BLaER1 treated with 17β-estradiol and CSF1 and Interleukin-3, amounts not matched to agents 10 nM and 100 nM (cell line): ENCODE measurements around the gene RNF20.
"Not testable (repeated sequence)": the region's sequence is repeated elsewhere in the genome, so short reads cannot be mapped to it uniquely, and the experiment has no call there.

Source experiments
- H3K27ac ChIP-seq, 11 experiments: shearing (Covaris generic); formaldehyde crosslinking; 2 replicates each; pipeline ENCODE4 v1.8.1; 2022
- H3K27me3 ChIP-seq, 11 experiments: shearing (Covaris generic); formaldehyde crosslinking; 2 replicates each; pipeline ENCODE4 v1.8.1; 2022
- H3K36me3 ChIP-seq, 11 experiments: shearing (Covaris generic); formaldehyde crosslinking; 2 replicates each; pipeline ENCODE4 v1.8.1; 2022
- H3K4me1 ChIP-seq, 10 experiments: shearing (Covaris generic); formaldehyde crosslinking; 2 replicates each; pipeline ENCODE4 v1.8.1; 2022
- H3K4me2 ChIP-seq, 11 experiments: shearing (Covaris generic); formaldehyde crosslinking; 2 replicates each; pipeline ENCODE4 v1.8.1; 2022
- H3K4me3 ChIP-seq, 10 experiments: shearing (Covaris generic); formaldehyde crosslinking; 2 replicates each; pipeline ENCODE4 v1.8.1; 2022
- H3K9ac ChIP-seq, 11 experiments: shearing (Covaris generic); formaldehyde crosslinking; 2 replicates each; pipeline ENCODE4 v1.8.1; 2022
- H3K9me3 ChIP-seq, 11 experiments: shearing (Covaris generic); formaldehyde crosslinking; replicated peaks in 1 of 11; 2 replicates each; pipeline ENCODE4 v1.8.1; 2022
- H4K20me1 ChIP-seq, 11 experiments: shearing (Covaris generic); formaldehyde crosslinking; 2 replicates each; pipeline ENCODE4 v1.8.1; 2022
- Cebpa-rat ChIP-seq, 11 experiments: shearing (Covaris generic); IDR thresholded peaks; 2 replicates each; pipeline ENCODE4 v1.8.1; 2022

The RNF20 gene

GRCh38 chr9:101579711-101580545 lies 46.3 kb downstream of the RNF20 start:
- peaks cover 0 to 46% (median 0%) of the 10 kb centered on the region in 10 experiments; a peak in 6 of 20 replicates for H3K4me1 ChIP-seq
- TF ChIP-seq Cebpa-rat (IDR thresholded peaks at IDR 0.05), result no peak

DNA sequence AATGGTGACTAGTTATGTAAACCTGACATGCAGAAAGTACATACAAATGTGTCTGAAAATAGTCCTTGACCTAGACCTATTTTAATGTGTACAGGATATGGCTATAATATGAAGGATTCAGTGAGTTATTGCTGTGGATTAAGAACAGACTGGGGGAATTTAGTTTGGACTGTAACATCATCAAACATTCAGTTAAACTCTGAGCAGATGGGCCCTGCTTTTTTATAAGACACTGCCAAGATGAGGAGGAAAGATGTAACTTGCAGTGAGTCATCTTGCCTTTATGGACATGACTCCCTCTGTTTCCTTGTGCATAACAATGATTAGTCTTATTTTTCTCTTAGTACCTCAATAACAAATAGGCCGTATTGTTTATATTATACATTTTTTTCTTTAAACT lies 48.9 kb downstream of the RNF20 start:
- H4K20me1 ChIP-seq, result no peaks in the 10 kb centered on the region
- peaks cover 0 to 71% (median 0%) of the 10 kb centered on the region in 10 experiments; a peak in 9 of 20 replicates for H3K4me1 ChIP-seq
- no peak overlapping the region for H3K27ac ChIP-seq
- H3K9ac ChIP-seq, result no peak overlapping the region
- 0 out of 22 replicates have a peak, but pooled peaks cover 0 to 6% (median 0%) of the 10 kb centered on the region in 11 experiments for H3K9me3 ChIP-seq
- no peaks in the 10 kb centered on the region for H3K36me3 ChIP-seq
- no peak for TF ChIP-seq Cebpa-rat (IDR thresholded peaks at IDR 0.05)
- H3K4me2 ChIP-seq, result no peak overlapping the region
- H3K27me3 ChIP-seq, result no peaks in the 10 kb centered on the region
- no peak overlapping the region for H3K4me3 ChIP-seq

More at GRCh38 chr9:101579711-101580545, 46.3 kb downstream of the RNF20 start:
- H3K4me3 ChIP-seq, result no peak overlapping the region
- no peak overlapping the region for H3K9ac ChIP-seq
- no peaks in the 10 kb centered on the region for H3K27me3 ChIP-seq
- H3K4me2 ChIP-seq, result peak overlapping the region in 3 of 11 experiments; percentile 10 to 79 (median 45); a peak in 6 of 22 replicates
- peak overlapping the region in 2 of 11 experiments; percentile 51 to 63; a peak in 3 of 22 replicates for H3K27ac ChIP-seq
- no peaks in the 10 kb centered on the region for H4K20me1 ChIP-seq
- H3K36me3 ChIP-seq, result no peaks in the 10 kb centered on the region
- no peaks in the 10 kb centered on the region for H3K9me3 ChIP-seq

DNA sequence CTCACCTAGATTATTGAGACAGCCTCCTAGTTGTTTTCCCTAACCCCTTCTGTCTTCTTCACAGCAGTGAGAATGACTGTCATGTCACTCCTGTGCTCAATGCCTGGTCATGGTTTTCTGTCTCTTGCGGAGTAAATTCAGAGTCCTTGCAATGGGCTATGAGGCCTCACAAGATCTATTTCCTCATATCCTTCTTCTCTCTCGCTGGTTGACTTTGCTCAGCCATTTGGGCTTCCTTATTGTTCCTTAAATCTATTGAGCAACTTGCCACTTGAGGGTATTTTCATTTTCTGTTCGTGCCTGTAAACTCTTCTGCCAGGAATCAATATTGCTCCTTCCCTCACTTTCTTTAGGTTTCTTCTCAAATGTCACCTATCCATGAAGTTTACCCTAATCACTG lies 52.1 kb downstream of the RNF20 start:
- no peaks in the 10 kb centered on the region for H3K27me3 ChIP-seq
- H4K20me1 ChIP-seq, result no peaks in the 10 kb centered on the region
- peak overlapping the region in 6 of 11 experiments; percentile 40 to 75 (median 59); a peak in 10 of 22 replicates for H3K27ac ChIP-seq
- peak overlapping the region in 6 of 11 experiments; percentile 12 to 73 (median 52); a peak in 10 of 22 replicates for H3K4me2 ChIP-seq
- peak overlapping the region in 3 of 11 experiments; percentile 15 to 25 (median 20); a peak in 2 of 22 replicates for H3K9ac ChIP-seq
- peak in 5 of 11 experiments; percentile 12 to 64 (median 34); a peak in 2 of 22 replicates for TF ChIP-seq Cebpa-rat (IDR thresholded peaks at IDR 0.05)
- 0 out of 22 replicates have a peak, but pooled peaks cover 0 to 6% (median 0%) of the 10 kb centered on the region in 11 experiments for H3K9me3 ChIP-seq
- peaks cover 0 to 44% (median 0%) of the 10 kb centered on the region in 10 experiments; a peak in 9 of 20 replicates for H3K4me1 ChIP-seq
- H3K4me3 ChIP-seq, result no peak overlapping the region; a peak in 1 of 20 replicates
- H3K36me3 ChIP-seq, result no peaks in the 10 kb centered on the region

GRCh38 chr9:101586651-101587050 lies 53.0 kb downstream of the RNF20 start:
- peak overlapping the region in 5 of 11 experiments; percentile 42 to 75 (median 60); a peak in 9 of 22 replicates for H3K27ac ChIP-seq
- no peaks in the 10 kb centered on the region for H4K20me1 ChIP-seq

DNA sequence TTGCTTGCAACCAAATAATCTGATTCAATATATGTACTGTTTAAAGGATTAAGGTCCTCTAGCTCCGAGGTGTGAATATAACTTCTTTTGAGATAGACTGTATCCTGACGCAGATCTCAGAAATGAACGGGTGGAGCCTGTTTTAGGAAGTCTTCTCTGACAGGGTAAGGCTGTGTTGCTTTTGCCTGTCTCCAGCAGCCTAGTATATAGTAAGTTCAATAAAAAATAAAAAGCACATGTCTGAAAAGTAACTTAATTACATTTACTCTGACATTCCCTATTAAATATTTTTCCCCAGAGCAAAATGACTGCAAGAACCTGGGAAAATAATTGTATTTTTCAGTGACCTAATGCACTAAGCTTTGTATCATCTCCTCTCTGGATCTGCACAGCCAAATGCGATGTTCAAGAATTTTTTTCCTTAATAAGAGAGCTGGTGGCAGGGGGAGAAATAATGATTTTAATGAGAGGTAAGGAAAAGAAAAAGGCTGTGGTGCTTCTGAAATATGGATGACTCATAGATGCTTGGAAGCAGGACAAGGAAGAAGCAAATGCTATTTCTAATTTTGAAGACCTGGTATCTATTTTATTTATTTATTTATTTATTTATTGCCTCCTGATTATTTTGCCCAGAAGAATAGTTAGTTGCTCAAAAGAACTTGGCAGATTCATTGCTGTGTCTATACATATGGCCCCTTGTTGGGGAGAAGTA lies 53.8 kb downstream of the RNF20 start:
- H3K36me3 ChIP-seq, result no peaks in the 10 kb centered on the region
- H3K9ac ChIP-seq, result no peak overlapping the region
- no peak for TF ChIP-seq Cebpa-rat (IDR thresholded peaks at IDR 0.05)
- peaks cover 0 to 35% (median 0%) of the 10 kb centered on the region in 10 experiments; a peak in 9 of 20 replicates for H3K4me1 ChIP-seq
- H4K20me1 ChIP-seq, result no peaks in the 10 kb centered on the region
- H3K27ac ChIP-seq, result no peak overlapping the region
- no peaks in the 10 kb centered on the region for H3K27me3 ChIP-seq
- H3K4me3 ChIP-seq, result no peak overlapping the region
- H3K9me3 ChIP-seq, result 0 out of 22 replicates have a peak, but pooled peaks cover 0 to 6% (median 0%) of the 10 kb centered on the region in 11 experiments
- H3K4me2 ChIP-seq, result peak overlapping the region in 1 of 11 experiments; percentile 30; a peak in 1 of 22 replicates

More at GRCh38 chr9:101586651-101587050, 53.0 kb downstream of the RNF20 start:
- Histone ChIP-seq H3K4me2 (peak overlapping the region in 5 of 11 experiments; percentile 1 to 73 (median 55); a peak in 6 of 22 replicates), H3K9ac (no peak overlapping the region), H3K27me3 (no peaks in the 10 kb centered on the region), H3K4me3 (no peak overlapping the region), H3K4me1 (peaks cover 0 to 39% (median 0%) of the 10 kb centered on the region in 10 experiments; a peak in 9 of 20 replicates), H3K36me3 (no peaks in the 10 kb centered on the region), H3K9me3 (0 out of 22 replicates have a peak, but pooled peaks cover 0 to 6% (median 0%) of the 10 kb centered on the region in 11 experiments)
- TF ChIP-seq Cebpa-rat (IDR thresholded peaks at IDR 0.05), result no peak

DNA sequence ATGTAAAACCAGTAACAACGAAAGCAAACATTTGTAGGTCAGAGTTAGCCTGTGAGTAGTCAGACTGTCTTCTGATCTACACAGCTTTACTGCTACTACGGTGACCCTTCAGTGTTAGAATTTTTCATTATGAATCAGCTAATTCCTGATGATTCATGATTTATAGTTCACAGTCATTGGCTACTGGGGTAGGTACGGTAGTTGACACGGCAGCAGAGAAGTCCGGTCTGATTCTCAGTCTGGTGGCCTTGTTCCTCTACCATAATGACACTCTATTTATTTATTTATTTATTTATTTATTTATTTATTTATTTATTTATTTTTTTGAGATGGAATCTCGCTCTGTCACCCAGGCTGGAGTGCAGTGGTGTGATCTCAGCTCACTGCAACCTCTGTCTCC lies 56.4 kb downstream of the RNF20 start:
- not testable (repeated sequence) for H3K4me2 ChIP-seq, H3K36me3 ChIP-seq

GRCh38 chr9:101590901-101591300 lies 57.2 kb downstream of the RNF20 start:
- H3K4me3 ChIP-seq, result no peak overlapping the region
- H3K9ac ChIP-seq, result no peak overlapping the region
- H3K27ac ChIP-seq, result no peak overlapping the region
- no peak overlapping the region for H3K4me2 ChIP-seq
- H3K4me1 ChIP-seq, result peaks cover 0 to 22% (median 0%) of the 10 kb centered on the region in 10 experiments; a peak in 9 of 20 replicates
- TF ChIP-seq Cebpa-rat (IDR thresholded peaks at IDR 0.05), result no peak
- no peaks in the 10 kb centered on the region for H3K36me3 ChIP-seq
- 0 out of 22 replicates have a peak, but pooled peaks cover 0 to 6% (median 0%) of the 10 kb centered on the region in 11 experiments for H3K9me3 ChIP-seq
- no peaks in the 10 kb centered on the region for H3K27me3 ChIP-seq
- H4K20me1 ChIP-seq, result no peaks in the 10 kb centered on the region

More for the DNA sequence above, 56.4 kb downstream of the RNF20 start:
- not testable (repeated sequence) for H3K9ac ChIP-seq, H3K4me3 ChIP-seq, H3K27ac ChIP-seq, H3K27me3 ChIP-seq, H4K20me1 ChIP-seq, H3K9me3 ChIP-seq
- H3K4me1 ChIP-seq, result peaks cover 0 to 29% (median 0%) of the 10 kb centered on the region in 10 experiments; a peak in 9 of 20 replicates

DNA sequence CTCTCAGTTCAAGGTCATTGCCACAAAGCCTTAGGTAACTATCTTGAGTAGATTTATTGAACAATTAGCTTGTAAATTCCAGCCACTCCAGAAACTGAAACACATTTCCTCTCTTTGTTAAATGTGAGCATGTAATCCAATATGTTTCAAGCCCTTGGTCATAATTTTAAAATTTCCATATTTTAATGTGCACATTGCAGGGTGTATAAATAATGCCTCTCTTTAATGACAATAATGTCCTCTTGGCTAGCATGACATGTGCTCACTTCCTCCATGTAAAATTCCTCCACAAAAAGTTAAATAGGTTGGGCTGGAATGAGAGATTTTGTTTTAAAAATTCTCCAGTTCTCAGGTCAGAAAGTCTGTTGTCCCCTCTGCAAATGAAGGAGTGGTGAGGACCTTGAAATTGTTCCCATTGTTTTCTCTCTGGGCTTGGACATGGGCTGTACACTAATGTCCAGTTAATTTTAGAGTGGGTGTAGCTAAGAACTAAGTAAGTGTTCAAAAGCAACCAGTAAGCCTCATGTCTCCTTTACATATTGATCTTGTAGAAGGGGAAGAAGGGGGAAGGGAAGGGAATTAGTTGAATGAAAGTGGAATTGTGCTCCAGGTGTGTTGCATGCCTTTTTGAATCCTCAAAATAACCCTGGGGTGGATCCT lies 58.3 kb downstream of the RNF20 start:
- Histone ChIP-seq H3K27ac (no peak overlapping the region), H3K9ac (no peak overlapping the region), H3K9me3 (0 out of 22 replicates have a peak, but pooled peaks cover 0 to 1% (median 0%) of the 10 kb centered on the region in 11 experiments), H3K27me3 (no peaks in the 10 kb centered on the region), H3K36me3 (no peaks in the 10 kb centered on the region), H4K20me1 (no peaks in the 10 kb centered on the region), H3K4me3 (no peak overlapping the region), H3K4me1 (peaks cover 0 to 12% (median 0%) of the 10 kb centered on the region in 10 experiments; a peak in 5 of 20 replicates), H3K4me2 (no peak overlapping the region)
- no peak for TF ChIP-seq Cebpa-rat (IDR thresholded peaks at IDR 0.05)
